GM13977 (cell line): ENCODE data around the gene DSTYK.
A peak's percentile ranks its signal among the peaks of the same experiment; 100 is the strongest.

Experiments
- DNase-seq: peaks from one replicate; pipeline ENCODE4 v3.0.0; 2012; ENCODE audit warnings: low spot score
- in situ Hi-C: fragments of 300-500 bp; cut with MboI; formaldehyde crosslinking; loops from one replicate; pipeline ENCODE4 v1.12.0; 2022; ENCODE audit warnings: low sequenced_read_pairs, low pct_unique_long_range_greater_than_20kb, mixed read lengths, inconsistent platforms; ENCODE audit not compliant: unreplicated experiment
- TF ChIP-seq, protein P1 (sequence below): IDR thresholded peaks from 2 replicates; pipeline ENCODE4 v1.5.1; 2012; ENCODE audit warnings: mild to moderate bottlenecking, control low read depth; ENCODE audit not compliant: insufficient read depth; ENCODE audit errors: extremely low read depth, missing control alignments

The DSTYK gene

DNA sequence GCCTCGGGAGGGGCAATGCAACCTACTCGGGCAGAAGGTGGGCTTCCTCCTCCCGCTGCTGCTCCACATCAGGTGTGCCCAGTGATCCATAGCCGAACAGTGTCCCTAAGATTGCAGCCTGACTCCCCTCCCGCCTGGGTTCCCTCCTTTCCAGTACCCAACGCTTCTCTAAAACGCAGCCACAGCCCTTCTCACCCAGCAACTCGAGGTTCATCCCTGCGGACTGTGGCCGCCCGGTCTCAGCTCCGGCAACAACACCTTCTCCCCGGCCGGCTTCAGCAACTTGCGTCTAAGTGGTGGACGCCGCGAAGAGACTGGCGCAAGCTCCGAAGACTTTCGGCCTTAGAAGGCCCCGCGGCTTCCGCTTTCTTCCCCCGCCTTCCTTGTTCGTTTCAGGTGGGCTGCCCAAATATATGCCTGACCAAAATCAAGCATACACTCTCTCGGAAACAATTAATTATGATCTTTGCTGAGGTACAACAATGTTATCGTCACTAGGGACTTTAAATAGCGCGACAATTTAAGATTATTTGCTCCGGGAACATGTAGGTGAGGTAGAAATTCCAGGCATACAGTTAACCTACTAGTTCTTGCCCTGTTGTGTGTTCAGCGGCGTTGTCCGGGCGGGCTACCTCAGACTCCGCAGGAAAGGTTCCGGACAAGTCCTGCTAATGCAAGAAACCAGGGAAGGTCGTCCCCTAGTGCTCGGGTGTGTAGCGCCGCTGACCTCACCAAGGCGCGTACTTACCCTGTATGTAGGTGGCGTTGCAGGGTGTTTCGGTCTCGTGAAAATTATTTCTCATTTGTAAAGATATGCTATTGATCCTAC, 89.6 kb downstream of the DSTYK start, which contains the start of gene RBBP5:
Gene RBBP5 (minus strand): TSS at position 319 of the 829 bp plus-strand sequence. CDS start 105 bp downstream, at position 214.
- TF ChIP-seq, protein P1, sequence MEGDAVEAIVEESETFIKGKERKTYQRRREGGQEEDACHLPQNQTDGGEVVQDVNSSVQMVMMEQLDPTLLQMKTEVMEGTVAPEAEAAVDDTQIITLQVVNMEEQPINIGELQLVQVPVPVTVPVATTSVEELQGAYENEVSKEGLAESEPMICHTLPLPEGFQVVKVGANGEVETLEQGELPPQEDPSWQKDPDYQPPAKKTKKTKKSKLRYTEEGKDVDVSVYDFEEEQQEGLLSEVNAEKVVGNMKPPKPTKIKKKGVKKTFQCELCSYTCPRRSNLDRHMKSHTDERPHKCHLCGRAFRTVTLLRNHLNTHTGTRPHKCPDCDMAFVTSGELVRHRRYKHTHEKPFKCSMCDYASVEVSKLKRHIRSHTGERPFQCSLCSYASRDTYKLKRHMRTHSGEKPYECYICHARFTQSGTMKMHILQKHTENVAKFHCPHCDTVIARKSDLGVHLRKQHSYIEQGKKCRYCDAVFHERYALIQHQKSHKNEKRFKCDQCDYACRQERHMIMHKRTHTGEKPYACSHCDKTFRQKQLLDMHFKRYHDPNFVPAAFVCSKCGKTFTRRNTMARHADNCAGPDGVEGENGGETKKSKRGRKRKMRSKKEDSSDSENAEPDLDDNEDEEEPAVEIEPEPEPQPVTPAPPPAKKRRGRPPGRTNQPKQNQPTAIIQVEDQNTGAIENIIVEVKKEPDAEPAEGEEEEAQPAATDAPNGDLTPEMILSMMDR, result peak; percentile 70
- peak; percentile 83 for DNase-seq
- in situ Hi-C loops, result no loop called here

DNA sequence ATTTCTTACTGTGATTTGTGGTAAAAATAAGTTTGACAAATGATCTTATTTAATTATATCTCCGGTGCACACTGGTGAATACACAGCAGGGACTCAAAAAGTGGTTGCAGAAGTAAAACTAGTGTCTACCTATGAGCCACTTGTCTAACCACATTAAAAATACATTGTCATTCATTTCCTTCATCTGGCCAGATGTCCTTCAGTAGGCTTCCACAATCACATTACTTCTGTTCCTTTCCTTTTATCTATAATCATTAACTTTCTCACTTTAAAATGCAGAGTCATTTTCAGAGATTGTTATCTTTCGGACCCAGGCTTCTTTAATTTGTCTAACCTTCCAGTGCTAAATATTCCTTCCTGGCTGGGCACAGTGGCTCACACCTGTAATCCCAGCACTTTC, 92.8 kb downstream of the DSTYK start:
- no peak for DNase-seq
- TF ChIP-seq, protein P1, result no peak
- in situ Hi-C loops, result no loop called here

DNA sequence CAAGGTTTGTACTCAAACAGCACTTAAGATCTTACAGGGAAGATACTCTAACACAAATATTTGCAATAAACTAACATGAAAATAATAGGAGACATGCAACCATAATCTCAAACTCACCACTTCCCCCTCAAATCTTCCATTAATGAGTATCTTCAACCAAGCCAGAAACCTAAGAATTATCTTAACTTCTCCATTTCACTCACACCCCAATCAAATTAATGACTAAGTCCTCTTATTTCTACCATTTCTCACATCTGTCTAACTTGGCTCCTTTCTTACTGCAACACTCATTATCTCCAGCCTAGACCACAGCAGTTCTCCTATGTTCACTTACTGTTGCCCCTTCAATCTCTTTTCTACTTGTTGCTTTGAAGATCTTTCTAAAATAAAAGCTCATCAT, 100.1 kb downstream of the DSTYK start:
- TF ChIP-seq, protein P1, result no peak
- no peak for DNase-seq
- in situ Hi-C loops, result no loop called here

DNA sequence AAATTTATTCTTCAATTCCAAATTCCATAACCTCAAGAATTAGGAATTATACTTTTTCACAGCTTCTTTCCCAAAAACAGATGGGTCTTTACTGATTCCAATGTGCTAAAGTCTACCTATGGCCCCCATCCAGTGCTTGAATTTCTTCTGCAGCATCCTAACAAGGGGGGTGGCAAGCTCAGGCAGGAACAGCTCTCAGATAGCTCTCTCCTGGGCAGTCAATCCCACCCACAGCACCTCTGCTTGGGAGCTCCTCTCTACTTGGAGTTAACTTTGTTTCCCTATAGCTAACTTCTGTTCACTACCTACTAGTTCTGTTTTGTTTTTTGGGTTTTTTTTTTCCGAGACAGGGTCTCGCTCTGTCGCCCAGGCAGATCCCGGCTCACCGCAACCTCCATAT, 101.8 kb downstream of the DSTYK start:
- TF ChIP-seq, protein P1, result no peak
- DNase-seq, result no peak
- in situ Hi-C loops, result no loop called here

DNA sequence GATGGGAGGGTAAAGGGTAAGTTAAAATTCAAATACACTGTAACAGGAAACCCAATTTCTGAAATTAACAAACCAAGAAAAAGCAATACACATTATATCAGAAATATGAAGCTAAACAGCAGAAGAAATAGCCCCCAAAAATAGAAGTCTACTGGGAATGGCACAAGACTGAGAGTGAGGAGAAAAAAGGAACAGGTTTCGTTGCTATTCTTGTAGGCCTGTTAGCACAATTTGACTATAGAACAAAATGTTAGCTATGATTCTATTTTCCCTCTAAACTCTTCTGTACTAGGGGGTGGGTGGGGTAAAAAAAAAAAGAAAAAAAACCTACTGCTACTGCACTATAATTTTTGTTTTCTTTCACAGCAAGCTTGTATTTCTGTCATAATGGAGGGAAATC, 102.2 kb downstream of the DSTYK start:
- in situ Hi-C loops, result no loop called here
- TF ChIP-seq, protein P1, result no peak
- DNase-seq, result no peak

DNA sequence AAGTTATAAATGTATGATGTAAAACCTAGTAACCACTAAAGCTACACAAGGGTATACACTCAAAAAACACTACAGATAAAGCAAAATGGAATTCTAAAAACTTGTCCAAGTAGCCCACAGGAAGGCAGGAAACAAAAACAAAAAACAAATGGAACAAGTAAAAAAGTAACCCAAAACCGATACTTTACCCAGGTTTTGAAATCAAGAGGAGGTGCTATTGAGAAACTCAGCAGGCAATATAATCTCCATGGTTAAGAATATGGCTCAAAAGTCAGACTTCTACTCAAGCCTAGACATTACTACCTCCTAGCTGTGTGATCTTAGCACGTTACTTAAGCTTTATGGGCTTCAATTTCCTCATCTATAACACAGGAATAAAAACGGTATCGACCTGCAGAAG, 103.0 kb downstream of the DSTYK start:
- TF ChIP-seq, protein P1, result no peak
- DNase-seq, result no peak
- in situ Hi-C loops, result no loop called here

DNA sequence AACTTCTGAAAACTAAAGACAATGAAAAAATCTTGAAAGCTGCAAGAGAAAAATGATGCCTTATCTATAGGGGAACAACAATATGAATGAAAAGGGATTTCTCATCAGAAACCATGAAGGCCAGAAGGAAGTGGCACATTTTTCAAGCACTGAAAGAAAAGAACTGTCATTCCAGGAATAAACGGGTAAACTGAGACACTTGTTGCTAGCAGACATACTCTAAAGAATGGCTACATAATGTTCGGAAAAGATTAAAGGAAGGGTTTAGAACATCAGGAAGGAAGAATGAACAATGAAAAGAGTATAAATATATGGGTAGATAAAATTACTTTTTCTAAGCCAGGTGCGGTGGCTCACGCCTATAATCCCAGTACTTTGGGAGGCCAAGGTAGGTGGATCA, 104.2 kb downstream of the DSTYK start:
- no peak for DNase-seq
- in situ Hi-C loops, result no loop called here
- TF ChIP-seq, protein P1, result no peak
